HG03442 (cell line): ENCODE results near the gene RBPJL.
"Not testable (repeated sequence)": the region's sequence is repeated elsewhere in the genome, so short reads cannot be mapped to it uniquely, and the experiment has no call there.

Experiments used
- ATAC-seq: cut with Tn5 transposase; IDR thresholded peaks from one replicate; pipeline ENCODE4 v1.9.1; 2021; ENCODE audit warnings: mild to moderate bottlenecking, moderate library complexity; ENCODE audit not compliant: unreplicated experiment

The RBPJL gene

GRCh38 chr20:45341579-45341938 lies 34.9 kb downstream of the RBPJL start:
- ATAC-seq, result no peak

- ATAC-seq, result no peak
Observed at GRCh38 chr20:45341939-45342854, 35.6 kb downstream of the RBPJL start.

GRCh38 chr20:45342855-45343531 lies 36.4 kb downstream of the RBPJL start:
- ATAC-seq, result no peak

GRCh38 chr20:45343532-45344167 lies 37.0 kb downstream of the RBPJL start:
- ATAC-seq, result no peak

GRCh38 chr20:45344168-45344860 lies 37.7 kb downstream of the RBPJL start:
- ATAC-seq, result no peak

- no peak for ATAC-seq
Observed at GRCh38 chr20:45345104-45345936, 38.7 kb downstream of the RBPJL start.

- ATAC-seq, result no peak
Observed at GRCh38 chr20:45346291-45346718, 39.7 kb downstream of the RBPJL start.

- no peak for ATAC-seq
Observed at GRCh38 chr20:45346851-45347250, 40.2 kb downstream of the RBPJL start.

GRCh38 chr20:45347297-45347935 lies 40.8 kb downstream of the RBPJL start:
- no peak for ATAC-seq

GRCh38 chr20:45347936-45348778 lies 41.5 kb downstream of the RBPJL start, which contains the start of gene SDC4:
Gene SDC4, minus strand, starts transcription at chr20:45348424. Its CDS starts 40 bp downstream, at chr20:45348384.
- no peak for ATAC-seq

- ATAC-seq, result no peak
Observed at GRCh38 chr20:45350217-45350616, 43.6 kb downstream of the RBPJL start.

GRCh38 chr20:45350795-45351194 lies 44.2 kb downstream of the RBPJL start:
- ATAC-seq, result not testable (repeated sequence)

GRCh38 chr20:45352729-45353128 lies 46.1 kb downstream of the RBPJL start:
- no peak for ATAC-seq

- no peak for ATAC-seq
Observed at GRCh38 chr20:45353746-45354145, 47.1 kb downstream of the RBPJL start.

- ATAC-seq, result no peak
Observed at GRCh38 chr20:45354423-45355208, 48.0 kb downstream of the RBPJL start.

GRCh38 chr20:45355209-45356084 lies 48.8 kb downstream of the RBPJL start:
- no peak for ATAC-seq
